ENCODE measurements around the gene EPHA6. TPM values are rescaled to one million over a fixed set of nuclear protein-coding genes. Genes with fewer than 3 reads are reported as not detected.

The EPHA6 gene
- total RNA-seq, 2 donors from 2014 or later = 0.22 to 3.0 TPM

DNA sequence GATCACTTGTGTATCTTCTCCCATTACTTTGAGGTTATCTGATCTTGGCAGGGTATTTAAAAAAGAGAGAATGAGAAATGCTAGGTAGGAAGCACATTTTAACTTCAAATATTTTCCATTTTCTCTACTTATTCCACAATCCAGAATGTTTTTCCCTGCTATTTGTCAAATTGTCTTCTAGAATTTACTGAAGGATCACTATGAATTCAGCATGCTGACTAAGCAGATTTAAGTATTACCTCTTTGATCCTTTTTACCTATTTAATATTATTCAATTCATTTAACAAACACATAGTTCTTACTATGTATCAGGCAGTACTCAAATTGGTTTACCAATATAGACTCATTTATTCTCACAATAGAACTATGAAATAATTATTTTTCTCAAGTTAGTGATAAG is 486.7 kb downstream of the EPHA6 start:
- Histone ChIP-seq H3K9me3 (no peaks in the 10 kb centered on the region), H3K4me1 (no peaks in the 10 kb centered on the region), H3K27ac (no peak overlapping the region), H3K27me3 (no peaks in the 10 kb centered on the region), H3K4me3 (no peak overlapping the region), H3K36me3 (no peaks in the 10 kb centered on the region), H3K9ac (ENCODE audit: low read depth in 2 of 2, low read length in 2 of 2) (no peak overlapping the region)
- TF ChIP-seq, protein P1, sequence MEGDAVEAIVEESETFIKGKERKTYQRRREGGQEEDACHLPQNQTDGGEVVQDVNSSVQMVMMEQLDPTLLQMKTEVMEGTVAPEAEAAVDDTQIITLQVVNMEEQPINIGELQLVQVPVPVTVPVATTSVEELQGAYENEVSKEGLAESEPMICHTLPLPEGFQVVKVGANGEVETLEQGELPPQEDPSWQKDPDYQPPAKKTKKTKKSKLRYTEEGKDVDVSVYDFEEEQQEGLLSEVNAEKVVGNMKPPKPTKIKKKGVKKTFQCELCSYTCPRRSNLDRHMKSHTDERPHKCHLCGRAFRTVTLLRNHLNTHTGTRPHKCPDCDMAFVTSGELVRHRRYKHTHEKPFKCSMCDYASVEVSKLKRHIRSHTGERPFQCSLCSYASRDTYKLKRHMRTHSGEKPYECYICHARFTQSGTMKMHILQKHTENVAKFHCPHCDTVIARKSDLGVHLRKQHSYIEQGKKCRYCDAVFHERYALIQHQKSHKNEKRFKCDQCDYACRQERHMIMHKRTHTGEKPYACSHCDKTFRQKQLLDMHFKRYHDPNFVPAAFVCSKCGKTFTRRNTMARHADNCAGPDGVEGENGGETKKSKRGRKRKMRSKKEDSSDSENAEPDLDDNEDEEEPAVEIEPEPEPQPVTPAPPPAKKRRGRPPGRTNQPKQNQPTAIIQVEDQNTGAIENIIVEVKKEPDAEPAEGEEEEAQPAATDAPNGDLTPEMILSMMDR (IDR thresholded peaks at IDR 0.05) = no peak
- intact Hi-C loops (cut with DNase I) = no loop called here
- DNase-seq = no peak

DNA sequence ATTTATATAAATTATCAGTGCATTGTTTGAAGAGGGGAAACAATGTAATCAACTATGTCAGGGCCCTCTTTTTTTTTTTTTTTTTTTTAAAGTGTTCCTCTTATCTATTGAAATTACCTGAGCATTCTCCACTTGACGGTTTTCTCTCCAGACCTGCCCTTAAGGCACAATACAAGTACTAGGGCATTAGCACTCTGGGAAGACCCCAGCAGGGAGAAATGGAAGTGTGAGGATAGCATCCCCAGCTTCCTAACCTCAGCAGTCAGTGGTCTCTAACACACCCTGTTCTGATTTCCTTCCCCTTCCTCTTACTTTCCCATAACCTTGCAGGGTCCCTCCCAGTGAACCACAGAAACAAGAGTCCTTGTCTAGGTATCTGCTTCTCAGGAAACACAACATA is 491.8 kb downstream of the EPHA6 start:
- Histone ChIP-seq H3K9me3 (no peaks in the 10 kb centered on the region), H3K4me1 (no peaks in the 10 kb centered on the region), H3K9ac (ENCODE audit: low read depth in 2 of 2, low read length in 2 of 2) (no peak overlapping the region), H3K27ac (no peak overlapping the region), H3K4me3 (no peak overlapping the region), H3K27me3 (no peaks in the 10 kb centered on the region), H3K36me3 (no peaks in the 10 kb centered on the region)
- TF ChIP-seq, protein P1 (IDR thresholded peaks at IDR 0.05) = no peak
- no peak for DNase-seq
- intact Hi-C loops (cut with DNase I) = no loop called here

DNA sequence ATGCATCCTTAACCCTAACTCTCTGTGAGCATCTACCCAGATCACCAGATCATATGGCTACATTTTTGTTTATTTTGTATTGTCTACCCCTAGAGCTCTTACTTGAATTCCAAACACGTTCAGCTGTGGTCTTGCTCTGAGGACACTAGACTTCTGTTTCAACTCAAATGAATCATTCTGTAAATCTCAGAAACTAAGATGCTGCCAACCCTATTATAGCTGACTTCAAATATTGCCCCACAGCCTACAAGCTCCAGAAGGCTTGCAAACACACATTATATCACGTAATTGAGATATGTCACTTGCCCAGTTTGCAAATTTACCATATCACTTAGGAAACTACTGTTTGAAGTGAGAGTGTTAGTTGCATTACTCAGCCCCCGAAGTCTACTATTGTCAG is 524.0 kb downstream of the EPHA6 start:
- TF ChIP-seq, protein P1 (IDR thresholded peaks at IDR 0.05) = no peak
- DNase-seq = no peak
- no peaks in the 10 kb centered on the region for H3K4me1 ChIP-seq
- H3K9me3 ChIP-seq = no peaks in the 10 kb centered on the region
- no peaks in the 10 kb centered on the region for H3K36me3 ChIP-seq
- H3K27ac ChIP-seq = no peak overlapping the region
- H3K27me3 ChIP-seq = no peaks in the 10 kb centered on the region
- intact Hi-C loops (cut with DNase I) = no loop called here
- H3K9ac ChIP-seq (ENCODE audit: low read depth in 2 of 2, low read length in 2 of 2) = no peak overlapping the region
- H3K4me3 ChIP-seq = no peak overlapping the region

DNA sequence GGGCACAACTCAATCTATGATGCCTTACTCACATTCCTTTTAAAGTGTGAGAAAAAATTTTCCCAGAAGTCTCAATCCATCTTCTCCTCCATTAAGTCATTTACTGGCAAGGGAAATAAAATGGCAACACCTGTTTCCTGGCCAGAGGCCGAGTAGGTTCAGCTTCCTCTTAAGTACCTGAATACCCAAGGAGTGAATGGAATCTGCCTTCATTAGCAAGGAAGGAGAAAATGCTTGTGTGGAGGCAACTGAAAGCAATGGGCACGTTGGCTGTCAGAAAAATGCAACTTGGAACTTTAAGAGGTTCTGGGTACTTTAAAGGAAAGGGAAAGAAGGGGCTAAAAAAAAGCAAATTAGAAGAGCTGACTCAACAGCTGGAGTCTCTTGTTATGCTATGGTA is 526.5 kb downstream of the EPHA6 start:
- H3K9ac ChIP-seq (ENCODE audit: low read depth in 2 of 2, low read length in 2 of 2) = no peak overlapping the region
- TF ChIP-seq, protein P1 (IDR thresholded peaks at IDR 0.05) = no peak
- intact Hi-C loops (cut with DNase I) = no loop called here

DNA sequence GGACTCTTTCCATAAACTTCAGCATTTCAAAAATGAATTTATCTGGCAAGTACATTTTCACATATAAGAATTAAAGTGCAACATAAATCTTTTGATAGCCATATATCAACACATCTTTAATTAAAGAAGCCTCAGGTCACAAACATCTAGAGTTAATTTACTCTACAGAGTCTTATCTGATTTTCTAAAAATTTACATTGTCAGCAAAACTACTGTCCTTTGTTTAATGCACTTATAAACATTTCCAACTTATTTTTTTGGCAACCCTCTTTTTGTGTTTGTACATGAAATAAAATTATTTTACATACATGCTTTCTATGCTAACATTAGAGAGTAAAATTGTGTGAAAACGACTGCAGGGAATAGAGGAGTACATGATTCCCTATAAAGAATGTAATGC is 533.4 kb downstream of the EPHA6 start:
- no peak overlapping the region for H3K27ac ChIP-seq
- H3K9ac ChIP-seq (ENCODE audit: low read depth in 2 of 2, low read length in 2 of 2) = no peak overlapping the region
- no peaks in the 10 kb centered on the region for H3K36me3 ChIP-seq
- no peaks in the 10 kb centered on the region for H3K4me1 ChIP-seq
- H3K4me3 ChIP-seq = no peak overlapping the region
- intact Hi-C loops (cut with DNase I) = no loop called here
- H3K9me3 ChIP-seq = no peaks in the 10 kb centered on the region
- DNase-seq = no peak
- TF ChIP-seq, protein P1 (IDR thresholded peaks at IDR 0.05) = no peak
- H3K27me3 ChIP-seq = no peaks in the 10 kb centered on the region

More for the DNA sequence above, 526.5 kb downstream of the EPHA6 start:
- no peak overlapping the region for H3K4me3 ChIP-seq
- H3K4me1 ChIP-seq = no peaks in the 10 kb centered on the region
- no peak overlapping the region for H3K27ac ChIP-seq
- DNase-seq = no peak
- no peaks in the 10 kb centered on the region for H3K27me3 ChIP-seq
- H3K9me3 ChIP-seq = no peaks in the 10 kb centered on the region
- no peaks in the 10 kb centered on the region for H3K36me3 ChIP-seq

DNA sequence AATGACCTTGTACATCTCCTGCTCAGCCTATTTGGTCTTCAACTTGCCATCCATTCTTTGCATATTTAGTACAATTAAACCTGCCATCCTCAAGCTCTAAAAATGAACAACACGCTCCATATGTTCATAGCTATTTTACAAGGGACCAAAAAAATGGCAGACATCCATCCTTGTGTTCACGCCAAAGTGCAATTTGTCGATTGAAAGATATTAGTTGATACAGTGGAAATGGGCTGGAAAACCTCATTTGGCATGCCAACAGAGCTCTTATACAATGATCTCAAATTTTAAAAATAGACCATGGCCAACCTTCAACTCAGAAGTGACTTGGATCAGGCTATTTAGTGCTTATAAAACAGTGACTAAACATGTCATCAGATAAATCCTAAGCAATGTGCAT is 536.6 kb downstream of the EPHA6 start:
- no peaks in the 10 kb centered on the region for H3K4me1 ChIP-seq
- intact Hi-C loops (cut with DNase I) = no loop called here
- H3K9ac ChIP-seq (ENCODE audit: low read depth in 2 of 2, low read length in 2 of 2) = no peak overlapping the region
- H3K4me3 ChIP-seq = no peak overlapping the region
- no peaks in the 10 kb centered on the region for H3K9me3 ChIP-seq
- no peak overlapping the region for H3K27ac ChIP-seq
- no peaks in the 10 kb centered on the region for H3K27me3 ChIP-seq
- H3K36me3 ChIP-seq = no peaks in the 10 kb centered on the region
- TF ChIP-seq, protein P1 (IDR thresholded peaks at IDR 0.05) = no peak
- no peak for DNase-seq

All from colonic mucosa (tissue), 4 donors.